ENCODE data around the gene OTUB1.

GRCh38 chr11:64003807-64004589 is 17.8 kb downstream of the OTUB1 start:
- TF ChIP-seq, protein P1, sequence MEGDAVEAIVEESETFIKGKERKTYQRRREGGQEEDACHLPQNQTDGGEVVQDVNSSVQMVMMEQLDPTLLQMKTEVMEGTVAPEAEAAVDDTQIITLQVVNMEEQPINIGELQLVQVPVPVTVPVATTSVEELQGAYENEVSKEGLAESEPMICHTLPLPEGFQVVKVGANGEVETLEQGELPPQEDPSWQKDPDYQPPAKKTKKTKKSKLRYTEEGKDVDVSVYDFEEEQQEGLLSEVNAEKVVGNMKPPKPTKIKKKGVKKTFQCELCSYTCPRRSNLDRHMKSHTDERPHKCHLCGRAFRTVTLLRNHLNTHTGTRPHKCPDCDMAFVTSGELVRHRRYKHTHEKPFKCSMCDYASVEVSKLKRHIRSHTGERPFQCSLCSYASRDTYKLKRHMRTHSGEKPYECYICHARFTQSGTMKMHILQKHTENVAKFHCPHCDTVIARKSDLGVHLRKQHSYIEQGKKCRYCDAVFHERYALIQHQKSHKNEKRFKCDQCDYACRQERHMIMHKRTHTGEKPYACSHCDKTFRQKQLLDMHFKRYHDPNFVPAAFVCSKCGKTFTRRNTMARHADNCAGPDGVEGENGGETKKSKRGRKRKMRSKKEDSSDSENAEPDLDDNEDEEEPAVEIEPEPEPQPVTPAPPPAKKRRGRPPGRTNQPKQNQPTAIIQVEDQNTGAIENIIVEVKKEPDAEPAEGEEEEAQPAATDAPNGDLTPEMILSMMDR (conservative IDR thresholded peaks at IDR 0.05; ENCODE audit: low read depth, low read length), result no peak
- no peak for TF ChIP-seq EZH2 (IDR thresholded peaks at IDR 0.05; ENCODE audit: borderline replicate concordance, low read depth, low read length, poor library complexity, severe bottlenecking)

Data from A673 (cell line).